Fibroblast of mammary gland (primary cell): ENCODE results near the gene PRPF19.
A peak's percentile ranks its signal among the peaks of the same experiment; 100 is the strongest.

Experiments used
- DNase-seq: peaks from one replicate; pipeline ENCODE4 v3.0.0-alpha.2; 2010; ENCODE audit warnings: low read depth
- H3K4me3 ChIP-seq: 2 replicates; pipeline ENCODE4 v1.5.1; 2011; ENCODE audit warnings: low read depth, mild to moderate bottlenecking, low read length, moderate library complexity; ENCODE audit not compliant: control insufficient read depth
- TF ChIP-seq, protein P1 (sequence below): conservative IDR thresholded peaks from 2 replicates; pipeline ENCODE4 v1.5.1; 2011; ENCODE audit warnings: low read depth, low read length, inconsistent platforms; ENCODE audit not compliant: control insufficient read depth, insufficient read depth

PRPF19 gene

DNA sequence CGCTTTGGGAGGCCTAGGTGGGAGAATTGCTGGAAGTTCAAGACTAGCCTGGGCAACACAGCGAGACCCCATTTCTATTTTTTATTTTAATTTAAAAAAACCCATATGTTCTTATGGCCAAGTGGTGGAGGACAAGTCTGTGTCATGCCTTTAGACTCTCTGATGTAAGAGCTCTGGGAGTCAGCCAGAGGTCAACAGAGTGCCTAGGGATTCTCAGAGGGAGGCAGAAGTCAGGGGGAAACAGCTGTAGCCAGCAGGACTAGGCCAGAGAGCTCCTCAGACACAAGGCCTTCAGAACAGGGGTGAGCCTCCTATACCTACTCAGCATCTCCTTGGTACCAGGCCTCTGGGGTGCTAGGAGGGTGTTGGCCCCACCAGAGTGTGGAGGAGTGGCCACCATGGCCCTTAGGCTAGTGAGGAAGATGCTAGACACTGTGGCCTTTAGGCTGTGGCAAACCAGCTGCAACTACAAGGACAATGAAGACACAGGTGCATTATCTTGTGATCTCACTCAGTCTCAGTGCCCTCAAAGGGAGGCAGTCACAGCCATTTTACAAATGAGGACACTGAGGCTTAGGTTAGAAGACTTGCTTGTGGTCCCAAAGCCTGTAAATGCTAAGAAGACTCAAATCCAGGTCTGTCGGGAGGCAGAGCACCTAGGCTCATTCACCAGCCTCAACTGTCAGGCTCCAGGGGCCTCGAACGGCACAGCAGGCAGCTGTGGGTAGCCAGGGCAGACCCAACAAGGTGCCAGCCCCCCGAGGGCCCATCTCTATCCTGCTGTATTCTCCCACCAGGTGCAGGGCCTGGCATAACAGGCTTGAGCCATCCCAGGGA is 34.0 kb downstream of the PRPF19 start:
- peak; percentile 96 for DNase-seq
- TF ChIP-seq, protein P1, sequence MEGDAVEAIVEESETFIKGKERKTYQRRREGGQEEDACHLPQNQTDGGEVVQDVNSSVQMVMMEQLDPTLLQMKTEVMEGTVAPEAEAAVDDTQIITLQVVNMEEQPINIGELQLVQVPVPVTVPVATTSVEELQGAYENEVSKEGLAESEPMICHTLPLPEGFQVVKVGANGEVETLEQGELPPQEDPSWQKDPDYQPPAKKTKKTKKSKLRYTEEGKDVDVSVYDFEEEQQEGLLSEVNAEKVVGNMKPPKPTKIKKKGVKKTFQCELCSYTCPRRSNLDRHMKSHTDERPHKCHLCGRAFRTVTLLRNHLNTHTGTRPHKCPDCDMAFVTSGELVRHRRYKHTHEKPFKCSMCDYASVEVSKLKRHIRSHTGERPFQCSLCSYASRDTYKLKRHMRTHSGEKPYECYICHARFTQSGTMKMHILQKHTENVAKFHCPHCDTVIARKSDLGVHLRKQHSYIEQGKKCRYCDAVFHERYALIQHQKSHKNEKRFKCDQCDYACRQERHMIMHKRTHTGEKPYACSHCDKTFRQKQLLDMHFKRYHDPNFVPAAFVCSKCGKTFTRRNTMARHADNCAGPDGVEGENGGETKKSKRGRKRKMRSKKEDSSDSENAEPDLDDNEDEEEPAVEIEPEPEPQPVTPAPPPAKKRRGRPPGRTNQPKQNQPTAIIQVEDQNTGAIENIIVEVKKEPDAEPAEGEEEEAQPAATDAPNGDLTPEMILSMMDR: no peak
- no peak overlapping the region for H3K4me3 ChIP-seq

DNA sequence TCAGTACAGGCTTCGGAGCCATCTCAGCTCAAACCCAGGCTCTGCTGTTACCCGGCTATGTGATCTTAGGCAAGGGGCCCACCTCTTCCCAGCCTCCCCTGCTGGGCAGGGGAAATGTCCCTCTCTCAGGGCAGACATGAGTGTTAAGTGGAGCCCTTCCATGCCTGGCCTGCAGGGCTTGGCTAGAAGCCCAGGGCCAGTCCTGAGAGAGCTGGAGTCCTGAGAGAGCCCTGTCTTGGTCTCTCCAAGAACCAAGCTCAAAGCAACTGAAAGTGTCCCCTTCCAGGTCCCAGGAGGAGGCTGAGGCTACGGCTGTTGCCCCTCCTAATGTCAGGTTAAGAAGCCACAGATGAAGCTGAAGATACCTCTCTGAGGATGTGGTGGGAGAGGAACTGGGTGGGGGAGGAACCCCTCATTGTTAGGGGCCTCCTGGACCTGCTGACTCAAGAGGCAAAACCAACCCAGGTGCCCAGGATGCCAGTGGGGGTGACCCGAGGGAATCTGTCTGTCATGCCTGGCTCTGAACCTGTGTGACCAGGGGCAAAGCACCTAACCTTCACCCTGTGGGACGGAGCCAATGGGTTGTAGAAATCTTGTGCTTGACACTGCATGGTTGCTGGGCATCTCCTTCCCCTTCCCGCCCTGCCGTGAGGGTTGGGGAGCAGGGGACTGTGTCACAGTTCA is 34.9 kb downstream of the PRPF19 start:
- DNase-seq: peak; percentile 65
- TF ChIP-seq, protein P1: peak; percentile 34
- H3K4me3 ChIP-seq: no peak overlapping the region

DNA sequence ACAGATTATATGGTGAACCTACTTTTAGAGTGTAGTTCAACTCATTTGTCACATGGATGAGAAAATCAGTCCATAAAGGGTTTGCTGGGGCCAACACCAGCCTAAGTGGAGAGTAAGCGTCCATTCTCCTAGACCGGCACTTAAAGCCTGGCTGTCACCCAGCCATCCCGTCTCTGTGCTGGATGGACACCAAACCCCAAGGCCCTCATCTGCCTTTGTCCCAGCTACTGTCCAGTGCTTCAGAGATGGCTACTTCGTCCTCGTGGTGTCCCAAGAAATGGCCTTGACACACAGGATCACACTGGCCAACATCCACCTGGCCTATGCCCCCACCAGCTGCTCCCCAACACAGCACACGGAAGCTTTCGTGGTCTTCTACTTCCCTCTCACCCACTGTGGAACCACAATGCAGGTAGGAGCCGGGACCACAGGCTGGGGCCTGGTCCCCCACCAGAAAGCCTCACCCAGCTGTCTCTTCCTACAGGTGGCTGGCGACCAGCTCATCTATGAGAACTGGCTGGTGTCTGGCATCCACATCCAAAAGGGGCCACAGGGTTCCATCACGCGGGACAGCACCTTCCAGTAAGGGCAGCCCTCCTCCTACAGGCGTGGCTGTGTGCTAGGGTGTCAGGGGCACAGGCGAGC is 35.5 kb downstream of the PRPF19 start:
- no peak overlapping the region for H3K4me3 ChIP-seq
- DNase-seq: no peak
- TF ChIP-seq, protein P1: no peak

DNA sequence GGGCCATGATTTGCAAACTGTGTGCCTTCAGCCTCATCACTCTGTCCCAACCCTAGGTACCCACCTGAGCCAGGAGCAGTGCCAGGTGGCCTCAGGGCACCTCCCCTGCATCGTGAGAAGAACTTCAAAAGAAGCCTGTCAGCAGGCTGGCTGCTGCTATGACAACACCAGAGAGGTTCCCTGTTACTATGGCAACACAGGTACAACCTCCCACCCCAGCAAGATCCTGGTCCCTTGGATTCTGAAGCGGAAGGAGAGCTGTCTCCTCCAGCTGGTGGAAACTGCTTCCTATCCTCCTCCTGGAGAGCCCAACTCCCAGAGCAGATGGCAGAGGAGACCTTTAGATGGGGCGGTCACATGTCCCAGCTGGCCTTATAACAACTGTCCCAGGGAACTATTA is 36.1 kb downstream of the PRPF19 start:
- H3K4me3 ChIP-seq: no peak overlapping the region
- DNase-seq: no peak
- TF ChIP-seq, protein P1: no peak

DNA sequence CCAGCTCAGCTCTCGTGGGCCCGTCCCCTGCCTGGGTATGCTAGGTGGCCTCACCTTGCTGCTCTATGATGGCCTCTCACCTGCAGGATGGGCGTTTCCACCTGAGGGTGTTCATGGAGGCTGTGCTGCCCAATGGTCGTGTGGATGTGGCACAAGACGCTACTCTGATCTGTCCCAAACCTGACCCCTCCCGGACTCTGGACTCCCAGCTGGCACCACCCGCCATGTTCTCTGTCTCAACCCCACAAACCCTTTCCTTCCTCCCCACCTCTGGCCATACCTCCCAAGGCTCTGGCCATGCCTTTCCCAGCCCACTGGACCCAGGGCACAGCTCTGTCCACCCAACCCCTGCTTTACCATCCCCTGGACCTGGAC is 36.9 kb downstream of the PRPF19 start:
- DNase-seq: no peak
- TF ChIP-seq, protein P1: no peak

DNA sequence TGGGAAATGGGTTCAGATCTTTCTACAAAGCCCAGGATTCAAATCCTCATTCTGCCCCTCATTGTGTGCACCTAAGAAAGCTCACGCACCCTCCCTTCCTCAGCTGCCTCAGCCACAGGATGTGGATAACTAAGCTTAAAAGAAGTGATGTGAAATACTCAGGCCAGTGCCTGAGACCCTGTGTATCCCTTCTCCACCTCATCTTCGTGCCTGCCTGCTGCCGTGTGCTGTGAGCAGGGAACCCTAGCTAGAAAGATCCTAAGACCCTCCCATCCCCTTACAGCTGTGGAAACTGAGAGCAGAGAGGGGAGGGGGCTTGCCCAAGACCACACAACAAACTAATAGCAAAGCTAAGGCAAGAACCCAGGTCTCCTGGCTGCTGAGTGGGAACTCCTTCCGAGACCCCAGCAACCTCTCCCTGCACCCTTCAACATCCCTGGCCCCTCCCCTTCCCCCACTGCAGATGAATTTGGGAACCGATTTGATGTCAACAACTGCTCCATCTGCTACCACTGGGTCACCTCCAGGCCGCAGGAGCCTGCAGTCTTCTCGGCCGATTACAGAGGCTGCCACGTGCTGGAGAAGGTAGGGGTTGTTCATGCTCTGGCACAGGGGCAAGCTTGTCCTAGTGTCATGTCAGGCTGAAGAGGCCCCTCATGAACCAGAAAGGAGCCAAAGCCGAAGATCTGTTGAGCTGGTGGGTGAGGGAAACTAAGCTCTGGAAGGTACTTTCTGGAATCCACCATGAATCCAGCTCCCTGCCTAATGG is 37.5 kb downstream of the PRPF19 start:
- no peak overlapping the region for H3K4me3 ChIP-seq
- TF ChIP-seq, protein P1: no peak
- DNase-seq: no peak

More for the DNA sequence above, 36.9 kb downstream of the PRPF19 start:
- no peak overlapping the region for H3K4me3 ChIP-seq
